Neural crest cell (in vitro differentiated cells): ENCODE measurements around the gene PTK6. TPM values are rescaled to one million over a fixed set of nuclear protein-coding genes. Genes with fewer than 3 reads are reported as not detected.

ENCODE experiments used
- DNase-seq: peaks from one replicate; pipeline ENCODE4 v3.0.0; 2021; ENCODE audit warnings: low read depth, mixed read lengths, low spot score
- H3K27ac Mint-ChIP-seq: one replicate; pipeline ENCODE4 v1.8.0; 2021; ENCODE audit warnings: mild to moderate bottlenecking, mixed read lengths; ENCODE audit not compliant: unreplicated experiment
- H3K27me3 Mint-ChIP-seq: 2 replicates; pipeline ENCODE4 v1.8.0; 2021; ENCODE audit warnings: low read depth, mild to moderate bottlenecking, mixed read lengths
- H3K36me3 Mint-ChIP-seq: 2 replicates; pipeline ENCODE4 v1.8.0; 2021; ENCODE audit warnings: low read depth, mild to moderate bottlenecking, mixed read lengths
- H3K4me1 Mint-ChIP-seq: 2 replicates; pipeline ENCODE4 v1.8.0; 2021; ENCODE audit warnings: mixed read lengths
- H3K4me3 Mint-ChIP-seq: one replicate; pipeline ENCODE4 v1.8.0; 2021; ENCODE audit warnings: mild to moderate bottlenecking, mixed read lengths
- H3K9me3 Mint-ChIP-seq: 2 replicates; pipeline ENCODE4 v1.8.0; 2021; ENCODE audit warnings: mixed read lengths
- total RNA-seq: library from RNA; stranded (reverse); gene quantifications from 2 replicates; pipeline ENCODE4 v1.2.1, GENCODE V29; 2021
- TF ChIP-seq, protein P1 (sequence below): fragments of 200-600 bp; sonication (generic); conservative IDR thresholded peaks from 2 replicates; pipeline ENCODE4 v1.5.0; 2021; ENCODE audit warnings: antibody characterized with exemption, mild to moderate bottlenecking

Gene PTK6
- total RNA-seq, 1 donor from 2014 or later: not detected

DNA sequence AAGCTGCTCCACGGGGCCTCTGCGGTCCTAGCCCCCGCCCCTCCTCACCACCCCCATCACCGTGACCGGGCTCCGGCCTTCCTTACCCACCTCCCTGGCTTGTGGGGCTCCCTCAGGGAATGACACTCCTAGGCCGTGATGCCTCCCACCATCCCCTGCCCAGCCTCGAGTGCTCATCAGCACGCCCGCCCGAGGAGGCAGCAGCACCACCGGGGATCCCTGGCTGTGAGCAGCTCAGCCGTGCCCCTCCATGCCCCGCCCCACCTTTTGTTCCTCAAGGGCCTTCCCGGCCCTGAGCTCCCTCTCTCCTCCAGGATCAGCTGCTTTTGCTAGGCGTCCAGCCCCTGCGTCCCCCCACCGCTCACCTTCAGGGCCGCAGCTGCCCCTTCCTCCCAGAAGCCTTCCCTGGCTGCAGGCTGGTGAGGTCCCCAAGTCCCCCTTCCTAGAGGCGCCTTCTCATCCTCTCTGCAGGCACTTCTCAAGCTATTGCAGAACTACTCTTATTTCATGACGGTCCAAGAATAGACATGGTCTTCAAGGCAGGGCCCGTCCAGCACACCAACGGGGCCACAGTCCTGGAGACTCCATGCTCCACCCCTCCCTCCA lies 19.8 kb upstream of the PTK6 start:
- H3K27ac Mint-ChIP-seq: no peak overlapping the region
- H3K4me3 Mint-ChIP-seq: peak overlapping the region; percentile 66
- no peaks in the 10 kb centered on the region for H3K9me3 Mint-ChIP-seq
- H3K4me1 Mint-ChIP-seq: peaks cover 5% of the 10 kb centered on the region
- DNase-seq: no peak
- H3K36me3 Mint-ChIP-seq: peaks cover 3% of the 10 kb centered on the region
- TF ChIP-seq, protein P1, sequence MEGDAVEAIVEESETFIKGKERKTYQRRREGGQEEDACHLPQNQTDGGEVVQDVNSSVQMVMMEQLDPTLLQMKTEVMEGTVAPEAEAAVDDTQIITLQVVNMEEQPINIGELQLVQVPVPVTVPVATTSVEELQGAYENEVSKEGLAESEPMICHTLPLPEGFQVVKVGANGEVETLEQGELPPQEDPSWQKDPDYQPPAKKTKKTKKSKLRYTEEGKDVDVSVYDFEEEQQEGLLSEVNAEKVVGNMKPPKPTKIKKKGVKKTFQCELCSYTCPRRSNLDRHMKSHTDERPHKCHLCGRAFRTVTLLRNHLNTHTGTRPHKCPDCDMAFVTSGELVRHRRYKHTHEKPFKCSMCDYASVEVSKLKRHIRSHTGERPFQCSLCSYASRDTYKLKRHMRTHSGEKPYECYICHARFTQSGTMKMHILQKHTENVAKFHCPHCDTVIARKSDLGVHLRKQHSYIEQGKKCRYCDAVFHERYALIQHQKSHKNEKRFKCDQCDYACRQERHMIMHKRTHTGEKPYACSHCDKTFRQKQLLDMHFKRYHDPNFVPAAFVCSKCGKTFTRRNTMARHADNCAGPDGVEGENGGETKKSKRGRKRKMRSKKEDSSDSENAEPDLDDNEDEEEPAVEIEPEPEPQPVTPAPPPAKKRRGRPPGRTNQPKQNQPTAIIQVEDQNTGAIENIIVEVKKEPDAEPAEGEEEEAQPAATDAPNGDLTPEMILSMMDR: no peak
- no peaks in the 10 kb centered on the region for H3K27me3 Mint-ChIP-seq

DNA sequence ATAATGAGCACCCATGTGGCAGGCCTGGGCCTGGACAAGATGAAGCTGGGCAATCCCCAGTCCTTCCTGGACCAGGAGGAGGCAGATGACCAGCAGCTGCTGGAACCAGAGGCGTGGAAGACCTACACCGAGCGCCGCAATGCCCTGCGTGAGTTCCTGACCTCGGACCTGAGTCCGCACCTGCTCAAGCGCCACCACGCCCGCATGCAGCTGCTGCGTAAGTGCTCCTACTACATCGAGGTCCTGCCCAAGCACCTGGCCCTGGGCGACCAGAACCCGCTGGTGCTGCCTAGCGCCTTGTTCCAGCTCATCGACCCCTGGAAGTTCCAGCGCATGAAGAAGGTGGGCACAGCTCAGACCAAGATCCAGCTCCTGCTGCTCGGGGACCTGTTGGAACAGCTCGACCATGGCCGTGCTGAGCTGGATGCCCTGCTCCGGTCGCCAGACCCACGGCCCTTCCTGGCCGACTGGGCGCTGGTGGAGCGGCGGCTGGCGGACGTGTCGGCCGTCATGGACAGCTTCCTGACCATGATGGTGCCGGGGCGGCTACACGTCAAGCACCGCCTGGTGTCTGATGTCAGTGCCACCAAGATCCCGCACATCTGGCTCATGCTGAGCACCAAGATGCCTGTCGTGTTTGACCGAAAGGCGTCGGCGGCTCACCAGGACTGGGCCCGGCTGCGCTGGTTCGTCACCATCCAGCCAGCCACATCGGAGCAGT lies 18.6 kb upstream of the PTK6 start:
- TF ChIP-seq, protein P1: no peak
- Mint-ChIP-seq H3K27me3 (peaks cover 4% of the 10 kb centered on the region), H3K4me3 (no peak overlapping the region), H3K4me1 (peaks cover 10% of the 10 kb centered on the region), H3K27ac (no peak overlapping the region), H3K9me3 (no peaks in the 10 kb centered on the region), H3K36me3 (peaks cover 3% of the 10 kb centered on the region)
- no peak for DNase-seq

DNA sequence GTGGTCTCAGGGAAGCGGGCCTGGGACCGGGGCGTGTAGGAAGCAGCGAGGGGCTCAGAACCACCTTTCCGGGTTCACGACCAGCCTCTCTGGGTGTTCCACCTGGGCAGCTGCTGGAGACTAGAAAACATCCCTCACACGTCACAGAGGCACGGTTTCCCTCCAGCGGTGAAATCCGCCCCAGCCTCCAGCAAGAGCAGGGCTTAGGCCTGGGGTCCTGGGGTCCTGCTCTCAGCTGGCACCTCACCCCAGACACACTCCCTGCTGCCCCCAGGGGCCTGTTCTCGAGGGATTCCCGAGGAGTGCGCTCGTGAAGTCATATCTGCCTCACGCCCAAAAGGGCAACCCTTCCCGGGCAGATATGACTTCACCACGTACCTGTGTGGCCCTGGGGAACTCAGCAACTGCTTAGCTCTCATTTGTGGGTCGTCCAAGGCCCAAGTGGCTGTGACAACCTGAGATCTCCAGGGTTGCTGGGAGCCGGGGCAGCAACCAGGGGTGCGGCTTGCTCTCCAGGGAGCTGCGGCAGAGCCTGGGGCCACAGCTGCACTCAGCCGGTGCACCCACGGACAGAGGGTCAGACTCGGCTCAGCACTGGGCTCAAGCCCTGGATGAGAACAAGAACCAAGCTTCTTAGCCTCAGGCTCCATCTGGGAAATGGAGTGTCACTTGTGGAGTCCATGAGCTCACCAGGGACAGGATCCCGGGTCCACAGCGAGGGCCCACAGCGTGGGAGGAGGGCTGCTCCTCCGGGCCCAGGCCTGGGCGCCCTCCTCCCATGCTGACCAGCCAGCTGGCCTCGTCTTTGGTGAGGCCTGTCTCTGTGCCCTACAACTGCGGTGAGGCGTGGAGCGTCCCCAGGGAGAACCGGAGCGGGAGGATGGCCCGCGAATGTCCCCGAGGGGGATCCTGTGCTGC lies 17.4 kb upstream of the PTK6 start:
- no peaks in the 10 kb centered on the region for H3K9me3 Mint-ChIP-seq
- TF ChIP-seq, protein P1: no peak
- H3K4me1 Mint-ChIP-seq: peaks cover 10% of the 10 kb centered on the region
- peaks cover 4% of the 10 kb centered on the region for H3K27me3 Mint-ChIP-seq
- H3K36me3 Mint-ChIP-seq: no peaks in the 10 kb centered on the region
- H3K4me3 Mint-ChIP-seq: peak overlapping the region; percentile 75
- no peak for DNase-seq
- H3K27ac Mint-ChIP-seq: no peak overlapping the region

DNA sequence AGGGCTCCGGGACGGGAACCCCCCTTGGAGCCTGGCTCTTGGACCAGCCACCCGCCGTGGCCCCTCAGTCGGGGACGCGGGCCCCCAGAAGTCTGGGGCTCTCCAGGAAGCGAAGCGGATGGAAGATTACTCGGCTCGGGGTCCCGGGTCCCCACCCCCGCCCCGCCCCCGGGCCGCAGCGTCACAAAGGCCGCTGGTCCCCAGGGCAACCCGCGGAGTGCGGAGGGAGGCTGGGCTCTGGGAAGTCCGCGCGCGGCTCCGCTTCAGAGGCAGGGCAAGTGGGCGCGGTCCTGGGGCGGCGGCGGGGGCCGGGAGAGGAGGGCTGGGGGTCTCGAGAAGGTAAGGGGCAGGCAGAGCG lies 16.7 kb upstream of the PTK6 start, which contains the start of gene FNDC11:
TSS of gene FNDC11 (plus strand) at position 227 of the 358 bp plus-strand sequence. CDS start 1,505 bp downstream, outside the sequence.
- Mint-ChIP-seq H3K27me3 (peaks cover 4% of the 10 kb centered on the region), H3K4me1 (peaks cover 10% of the 10 kb centered on the region), H3K36me3 (no peaks in the 10 kb centered on the region), H3K27ac (no peak within 1 kb of the TSS), H3K4me3 (peak within 1 kb of the TSS; percentile 75), H3K9me3 (no peaks in the 10 kb centered on the region)
- TF ChIP-seq, protein P1: no peak
- peak; percentile 55 for DNase-seq

DNA sequence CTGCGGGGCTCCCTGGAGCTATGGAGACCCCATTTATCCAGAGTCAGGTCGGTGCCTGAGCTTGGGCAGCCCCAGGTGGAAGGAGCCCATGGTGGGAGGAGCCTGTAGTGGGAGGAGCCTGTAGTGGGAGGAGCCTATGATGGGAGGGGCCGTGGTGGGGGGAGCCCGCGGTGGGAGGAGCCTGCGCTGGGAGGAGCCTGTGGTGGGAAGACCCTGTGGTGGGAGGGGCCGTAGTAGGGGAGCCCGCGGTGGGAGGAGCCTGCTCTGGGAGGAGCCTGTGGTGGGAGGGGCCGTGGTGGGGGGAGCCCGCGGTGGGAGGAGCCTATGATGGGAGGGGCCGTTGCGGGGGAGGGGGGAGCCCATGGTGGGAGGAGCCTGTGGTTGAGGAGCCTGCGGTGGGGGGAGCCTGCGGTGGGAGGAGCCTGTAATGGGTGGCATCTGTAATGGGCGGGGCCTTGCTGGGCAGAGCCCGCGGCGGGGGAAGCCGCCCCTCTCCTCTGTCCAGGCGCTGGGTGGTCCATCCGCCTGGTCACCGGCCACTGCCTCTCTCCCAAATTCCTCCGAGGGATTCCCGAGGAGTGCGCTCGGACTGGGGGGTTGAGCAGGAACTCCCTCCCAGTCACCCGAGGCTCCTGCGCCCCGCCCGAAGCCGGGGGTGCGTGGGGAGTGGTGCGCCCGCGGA lies 16.2 kb upstream of the PTK6 start:
- H3K9me3 Mint-ChIP-seq: no peaks in the 10 kb centered on the region
- DNase-seq: peak; percentile 80
- H3K4me3 Mint-ChIP-seq: peak overlapping the region; percentile 64
- TF ChIP-seq, protein P1: no peak
- H3K27me3 Mint-ChIP-seq: peaks cover 4% of the 10 kb centered on the region
- peaks cover 10% of the 10 kb centered on the region for H3K4me1 Mint-ChIP-seq
- no peak overlapping the region for H3K27ac Mint-ChIP-seq
- no peaks in the 10 kb centered on the region for H3K36me3 Mint-ChIP-seq
